Left renal pelvis (tissue), 4 donors: ENCODE data around the gene NFIX. TPM values are rescaled to one million over a fixed set of nuclear protein-coding genes. Genes with fewer than 3 reads are reported as not detected.

Experiments
- DNase-seq, 4 donors: peaks; one replicate each; pipeline ENCODE4 v3.0.0-alpha.2; 2013; ENCODE audit warnings: low read depth in 4 of 4, low spot score in 3 of 4
- polyA plus RNA-seq, 4 donors: library from polyadenylated mRNA; unstranded; fragments of 120-200 nt; gene quantifications; one replicate each; pipeline ENCODE4 v1.2.1, GENCODE V29; 2013; ENCODE audit not compliant: insufficient read length in 4 of 4

NFIX gene
- polyA plus RNA-seq, 4 donors, result 18.9 to 130 (median 23.3) TPM

- DNase-seq, result peak in 3 of 4 donors; percentile 74 to 80 (median 75)
Observed at GRCh38 chr19:13117772-13118423, 122.6 kb downstream of the NFIX start, which contains the start of gene NACC1. Gene NACC1 (plus strand): TSS chr19:13118264. CDS start chr19:13135208, 16,944 bp downstream.

GRCh38 chr19:13118424-13119193 is 123.3 kb downstream of the NFIX start:
- DNase-seq, result no peak

GRCh38 chr19:13119627-13120026 is 124.4 kb downstream of the NFIX start:
- DNase-seq, result no peak

- no peak for DNase-seq
Observed at GRCh38 chr19:13120031-13120430, 124.8 kb downstream of the NFIX start.

- DNase-seq, result no peak
Observed at GRCh38 chr19:13120817-13121216, 125.5 kb downstream of the NFIX start.

- DNase-seq, result no peak
Observed at GRCh38 chr19:13121551-13122274, 126.4 kb downstream of the NFIX start.

- no peak for DNase-seq
Observed at GRCh38 chr19:13122275-13122878, 127.1 kb downstream of the NFIX start.

GRCh38 chr19:13122980-13123957 is 128.0 kb downstream of the NFIX start:
- no peak for DNase-seq

GRCh38 chr19:13127051-13127450 is 131.8 kb downstream of the NFIX start:
- DNase-seq, result no peak

- no peak for DNase-seq
Observed at GRCh38 chr19:13127811-13128575, 132.7 kb downstream of the NFIX start.

- DNase-seq, result no peak
Observed at GRCh38 chr19:13128583-13128982, 133.3 kb downstream of the NFIX start.

- DNase-seq, result no peak
Observed at GRCh38 chr19:13129384-13129783, 134.1 kb downstream of the NFIX start.

GRCh38 chr19:13130886-13131490 is 135.7 kb downstream of the NFIX start:
- no peak for DNase-seq

GRCh38 chr19:13132471-13133180 is 137.4 kb downstream of the NFIX start:
- no peak for DNase-seq

- no peak for DNase-seq
Observed at GRCh38 chr19:13133241-13133870, 138.1 kb downstream of the NFIX start.

- no peak for DNase-seq
Observed at GRCh38 chr19:13134626-13135025, 139.4 kb downstream of the NFIX start.
